Left renal cortex interstitium (tissue), 4 donors: ENCODE measurements around the gene ARAP1. TPM values are rescaled to one million over a fixed set of nuclear protein-coding genes. Genes with fewer than 3 reads are reported as not detected.

Experiments used
- DNase-seq, 4 donors: peaks; one replicate each; pipeline ENCODE4 v3.0.0-alpha.2; 2013; ENCODE audit warnings: low read depth in 4 of 4, low spot score in 2 of 4, missing footprints in 1 of 4
- polyA plus RNA-seq, 4 donors: library from polyadenylated mRNA; unstranded; fragments of 120-200 nt; gene quantifications; one replicate each; pipeline ENCODE4 v1.2.1, GENCODE V29; 2013; ENCODE audit not compliant: insufficient read length in 4 of 4

Gene ARAP1
- polyA plus RNA-seq, 4 donors: 69.0 to 85.0 (median 78.4) TPM

DNA sequence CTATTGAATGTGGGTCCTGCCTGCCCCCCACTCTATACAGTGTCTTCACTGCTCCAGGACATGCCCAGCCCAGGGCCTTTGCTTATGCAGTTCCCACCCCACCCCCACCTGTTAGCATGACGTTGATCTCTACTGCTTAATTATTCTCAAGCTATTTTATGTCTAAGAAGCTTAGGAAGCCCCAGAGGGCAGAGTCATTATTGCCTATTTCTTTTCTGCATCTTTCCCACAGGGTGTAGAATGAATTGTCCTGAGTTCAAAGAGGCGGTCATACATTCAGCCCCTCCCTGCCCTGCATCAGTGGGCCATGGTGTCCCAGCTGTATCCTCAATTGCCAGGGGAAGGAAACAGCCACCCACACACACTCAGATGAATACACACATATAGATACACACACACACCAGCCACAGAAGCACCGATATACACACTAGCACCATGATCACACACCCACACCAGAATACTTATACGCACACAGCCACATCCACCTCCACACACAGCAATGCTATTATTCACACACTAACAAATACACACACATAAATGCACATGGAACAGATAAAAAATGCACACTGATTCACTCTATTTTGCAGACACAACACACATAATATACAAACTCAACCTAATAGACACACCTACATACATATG is 79.5 kb downstream of the ARAP1 start:
- DNase-seq: no peak

DNA sequence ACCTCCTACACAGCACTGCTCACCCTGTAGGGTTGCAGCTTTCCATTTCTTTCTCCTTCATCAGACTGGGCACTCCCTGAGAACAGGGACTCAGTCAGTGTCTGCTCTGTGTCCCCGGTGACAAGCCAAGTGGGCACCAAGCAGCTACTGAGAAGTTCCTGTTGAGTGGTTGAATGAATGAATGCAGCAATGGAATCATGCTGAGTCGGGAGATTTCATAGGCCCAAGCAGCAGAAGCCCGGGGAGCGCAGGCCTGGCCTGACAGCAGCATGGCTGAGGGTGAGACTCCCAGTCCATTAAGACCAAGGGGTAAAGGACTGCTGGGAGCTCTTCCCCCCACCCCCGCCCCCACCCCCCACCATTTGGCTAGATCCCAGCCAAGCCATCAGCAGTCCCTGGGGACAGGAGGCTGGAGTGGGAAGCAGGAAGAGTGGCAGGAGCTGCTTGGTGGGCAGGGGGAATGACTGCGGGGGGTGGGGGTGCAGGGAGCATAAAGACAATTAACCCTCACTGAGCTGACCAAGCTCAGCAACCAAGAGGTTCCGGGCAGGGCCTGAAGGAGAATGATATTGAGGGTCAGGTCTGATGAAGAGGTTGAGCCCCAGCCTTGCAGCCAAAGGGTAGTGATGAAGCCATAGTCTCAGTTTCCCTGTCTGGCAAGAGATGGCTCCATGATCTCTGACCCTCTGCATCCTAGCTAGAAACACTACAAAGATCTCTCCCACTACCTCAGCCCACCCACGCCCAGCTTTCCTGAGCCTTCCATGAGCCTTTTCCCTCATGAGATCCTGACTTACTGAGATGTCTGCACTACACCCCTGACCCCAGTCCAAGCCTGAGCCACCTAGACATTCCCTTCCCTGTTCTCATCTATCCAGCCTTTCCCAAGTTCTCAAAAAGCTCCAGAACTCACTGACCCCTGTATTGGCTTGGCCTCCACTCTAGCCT is 80.8 kb downstream of the ARAP1 start:
- no peak for DNase-seq

DNA sequence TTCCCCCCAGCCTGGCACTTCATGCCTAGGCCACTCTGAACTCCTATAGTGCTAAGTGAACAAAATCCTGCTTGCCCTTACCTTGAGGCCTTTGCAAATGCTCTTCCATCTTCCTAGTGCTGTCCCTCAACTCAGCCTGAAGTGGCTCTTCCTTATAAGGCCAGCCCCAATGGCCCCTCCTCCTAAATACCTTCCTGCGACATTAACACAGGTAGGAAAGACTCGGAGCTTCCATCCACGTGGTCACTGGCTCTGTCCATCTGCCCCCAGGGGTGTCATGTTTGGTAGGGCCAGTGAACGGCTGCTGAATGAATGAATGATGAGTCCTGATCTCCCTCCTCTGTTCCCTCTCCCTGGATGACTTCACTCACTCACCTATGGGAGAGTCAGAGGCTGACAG is 82.2 kb downstream of the ARAP1 start:
- DNase-seq: no peak

DNA sequence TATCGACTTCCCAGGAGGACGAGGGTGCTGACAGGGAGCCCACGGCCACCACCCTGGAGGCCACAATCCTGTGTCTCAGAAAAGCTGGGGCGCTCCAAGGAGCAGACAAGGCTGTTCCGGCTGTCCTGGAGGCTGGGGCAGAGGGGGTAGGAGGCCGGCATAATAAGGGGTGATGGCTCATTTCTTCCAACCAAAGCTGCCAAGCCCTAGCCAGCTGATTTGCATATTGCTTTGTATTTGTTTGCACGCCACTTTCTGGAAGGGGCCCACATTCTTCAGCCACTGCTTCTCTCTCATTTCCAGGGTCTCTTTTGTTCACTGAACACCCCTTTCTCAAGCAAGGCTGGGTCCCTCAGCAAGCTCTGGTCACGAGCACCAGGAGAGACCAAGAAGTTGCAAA is 82.7 kb downstream of the ARAP1 start:
- no peak for DNase-seq

DNA sequence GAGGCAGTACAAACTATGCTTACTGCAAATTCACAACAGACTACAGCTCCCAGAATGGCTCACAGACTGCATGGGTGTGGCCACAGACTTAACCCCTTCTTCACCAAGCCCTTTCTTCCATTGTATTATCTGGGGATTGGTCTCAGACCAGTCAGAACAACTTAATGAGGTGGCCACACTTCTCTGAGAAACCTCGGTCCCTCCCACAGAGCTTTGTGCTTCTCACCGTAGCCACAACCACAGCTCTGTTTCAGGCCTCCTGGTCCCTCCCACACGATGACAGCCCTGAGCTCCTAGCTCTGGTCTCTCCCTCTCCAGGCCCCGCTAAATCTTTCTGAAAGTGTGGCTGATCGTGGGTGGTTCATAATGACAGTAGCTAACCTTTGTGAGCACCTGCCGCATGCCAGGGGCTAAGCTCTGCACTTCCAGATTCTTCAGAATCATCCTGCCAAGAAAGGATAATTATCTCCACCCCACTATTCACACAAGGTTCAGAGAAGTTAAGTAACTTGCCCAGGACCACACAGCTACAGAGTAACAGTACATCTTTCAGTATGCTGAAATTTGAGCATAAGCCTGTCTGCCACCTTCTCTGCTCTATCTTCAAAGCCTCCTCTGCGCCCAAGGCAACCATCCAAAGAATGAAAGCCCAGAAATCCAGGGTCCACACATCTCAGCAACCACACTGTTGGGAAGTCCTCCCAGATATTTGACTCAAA is 83.4 kb downstream of the ARAP1 start:
- DNase-seq: no peak

DNA sequence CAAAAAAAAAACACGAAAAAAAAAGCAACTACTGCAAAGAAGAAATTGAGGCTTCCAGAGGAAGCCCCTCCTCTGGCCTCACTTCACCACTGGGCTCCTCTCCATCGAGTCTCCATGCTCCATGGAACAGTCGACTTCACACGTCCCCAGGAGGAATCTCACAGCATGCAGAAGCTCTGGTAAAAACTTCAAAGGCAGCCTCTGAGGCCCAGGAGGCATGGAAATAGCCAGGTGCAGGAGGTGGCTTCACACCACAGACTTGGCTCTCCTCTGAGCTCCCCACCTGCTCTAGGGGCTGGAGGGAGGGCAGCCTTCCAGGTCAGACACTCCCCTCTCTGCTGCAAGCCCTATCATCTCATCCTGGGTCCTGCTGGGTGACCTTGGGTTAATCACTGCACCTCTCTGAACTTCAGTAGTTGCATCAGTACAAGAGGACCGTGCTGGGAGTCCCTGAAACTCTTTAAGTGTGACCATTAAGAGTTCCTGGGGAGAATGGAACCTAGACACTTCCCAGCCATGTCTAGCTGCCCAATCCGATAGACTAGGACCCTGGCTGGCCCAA is 86.2 kb downstream of the ARAP1 start:
- DNase-seq: no peak

DNA sequence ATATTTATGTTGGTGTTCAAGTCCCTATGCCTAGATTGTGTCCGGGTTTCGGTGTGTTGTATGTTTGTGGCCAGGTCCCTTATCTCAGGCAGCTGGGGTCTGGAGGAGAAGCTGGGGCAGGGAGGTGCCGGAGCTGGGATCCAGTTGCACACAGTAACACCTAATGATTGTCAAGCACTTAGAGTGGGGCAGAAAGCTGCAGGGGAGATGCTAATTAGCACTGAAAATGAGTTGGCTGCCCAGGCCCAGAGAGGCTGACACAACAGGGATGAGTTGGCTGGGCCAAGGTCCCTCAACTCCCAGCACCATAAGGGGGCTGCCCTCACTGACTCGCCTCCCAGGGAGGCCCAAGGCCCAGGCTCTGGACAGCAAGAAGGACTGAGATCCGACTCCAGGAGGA is 90.2 kb downstream of the ARAP1 start:
- DNase-seq: no peak

DNA sequence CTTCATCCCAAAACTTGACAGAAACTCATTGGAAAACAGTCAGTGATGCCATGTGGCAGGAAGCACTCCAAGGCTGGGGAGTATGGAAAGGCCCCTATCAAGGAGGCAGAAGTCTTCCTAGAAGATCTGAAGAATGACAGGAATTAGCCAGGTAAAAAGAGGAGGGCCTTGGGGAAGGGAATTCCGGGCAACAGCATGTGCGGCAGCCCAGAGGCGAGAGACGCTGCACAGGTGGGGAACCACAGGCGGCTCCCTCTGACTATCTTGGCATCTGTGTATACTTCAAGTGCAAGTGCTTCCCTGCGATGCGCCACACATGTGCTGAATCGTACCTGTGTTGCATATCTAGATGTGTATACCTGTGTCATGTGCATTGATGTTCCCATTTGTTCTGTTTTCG is 90.7 kb downstream of the ARAP1 start:
- DNase-seq: no peak

DNA sequence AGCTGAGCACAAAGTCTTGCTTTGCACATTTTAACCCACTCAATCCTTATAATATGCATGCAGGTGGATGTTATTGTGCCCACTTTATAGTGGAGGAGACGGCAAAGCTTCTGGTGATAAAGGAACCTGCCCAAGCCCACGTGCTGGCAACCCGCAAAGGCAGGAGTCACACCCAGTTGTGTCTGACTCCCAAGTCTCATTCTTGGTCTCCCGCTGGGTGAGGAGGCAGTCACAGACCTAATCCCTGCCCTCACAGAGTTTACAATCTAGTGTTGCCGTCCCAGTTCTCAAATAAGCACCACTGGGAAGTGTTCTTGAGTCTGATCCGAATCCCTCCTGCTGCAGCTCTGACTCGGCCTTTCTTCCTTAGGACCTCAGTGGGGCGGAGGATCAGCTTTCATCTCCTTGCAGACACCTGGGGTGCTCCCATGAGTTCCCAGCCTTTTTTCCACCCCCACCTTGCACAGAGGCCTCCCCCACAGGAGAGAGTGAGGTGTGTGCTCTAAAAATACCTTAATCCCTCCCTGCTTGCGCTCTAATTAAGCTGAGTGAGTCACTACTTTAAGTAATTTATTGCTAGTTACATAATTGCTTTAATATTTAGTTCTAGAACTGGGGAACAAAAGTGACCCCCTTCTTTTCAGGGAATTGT is 93.1 kb downstream of the ARAP1 start:
- no peak for DNase-seq

DNA sequence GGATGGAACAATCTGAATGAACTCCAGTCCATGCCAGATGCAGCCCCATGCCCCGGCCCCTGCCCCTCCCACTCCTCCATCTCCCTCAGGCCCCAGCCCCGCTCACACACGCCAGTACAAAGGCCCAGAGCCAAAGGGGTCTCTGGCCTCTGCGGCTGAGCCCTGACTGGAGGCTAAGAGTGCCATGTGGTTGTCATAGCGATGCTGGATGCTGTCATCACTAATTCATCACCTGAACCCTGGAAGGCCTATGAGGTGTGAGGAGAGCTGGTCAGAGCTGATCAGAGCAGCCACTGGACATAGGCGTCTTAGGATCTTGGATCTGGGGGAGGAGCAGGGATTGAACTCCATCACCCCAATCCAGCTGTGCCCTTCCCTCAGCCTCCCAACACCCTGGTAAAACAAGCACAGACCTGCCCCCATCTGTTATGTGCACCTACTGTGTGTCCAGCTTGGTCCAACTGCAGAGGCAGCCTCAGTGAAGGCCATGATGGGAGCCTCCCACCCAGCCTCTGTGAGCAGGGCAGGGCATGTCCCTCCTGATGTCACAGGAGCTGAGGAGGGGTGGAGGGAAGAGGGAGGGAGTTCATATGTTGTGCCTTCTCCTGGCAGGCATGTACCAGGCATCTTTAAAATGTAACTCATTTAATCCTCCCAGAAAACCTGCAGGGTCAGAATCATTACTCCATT is 94.7 kb downstream of the ARAP1 start:
- no peak for DNase-seq

DNA sequence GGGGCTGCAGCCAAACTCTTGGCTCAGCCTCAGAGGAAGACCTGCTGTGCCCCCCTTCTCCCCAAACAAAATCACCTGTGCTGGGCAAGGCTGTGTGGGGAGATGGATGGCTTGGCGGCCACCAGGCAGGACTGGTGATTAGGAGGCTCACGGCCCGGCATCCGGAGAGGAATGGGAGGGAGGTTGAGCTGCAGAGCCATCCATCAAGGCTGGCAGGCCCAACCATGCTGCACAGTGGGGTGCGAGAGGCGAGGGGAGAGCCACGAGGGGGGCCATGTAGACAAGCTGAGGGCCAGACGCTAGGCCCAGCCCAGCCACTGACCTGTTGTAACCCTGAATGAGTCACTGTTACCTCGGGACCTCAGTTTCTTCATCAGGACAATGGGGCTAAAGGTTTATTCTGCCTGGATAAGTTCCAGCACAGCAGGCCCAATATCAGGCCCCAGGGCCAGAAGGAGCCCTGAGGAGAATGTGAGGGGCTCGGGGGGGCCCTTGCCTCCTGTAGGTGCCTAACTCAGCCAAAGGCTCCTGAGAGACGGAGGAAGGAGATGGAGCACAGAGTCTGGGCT is 96.2 kb downstream of the ARAP1 start:
- no peak for DNase-seq

DNA sequence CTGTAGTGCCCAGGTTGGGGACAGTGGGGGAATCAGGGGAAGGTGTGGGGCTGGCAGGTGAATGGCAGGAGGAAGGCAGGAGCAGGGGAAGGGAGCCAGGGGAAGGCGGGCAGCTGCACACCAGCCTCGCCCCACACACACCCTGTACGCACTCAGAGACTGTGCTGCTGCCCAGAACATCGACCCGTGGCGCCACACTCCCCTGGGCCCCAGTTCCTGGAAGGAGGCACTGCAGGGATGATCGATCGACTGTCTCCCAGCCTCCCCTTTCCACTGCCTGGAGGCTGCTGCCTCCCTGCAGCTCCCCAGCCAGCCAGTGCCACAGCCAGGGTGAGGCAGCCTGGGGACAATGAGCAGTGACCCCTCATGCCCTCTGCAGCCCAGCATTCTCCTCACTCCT is 97.2 kb downstream of the ARAP1 start:
- no peak for DNase-seq

DNA sequence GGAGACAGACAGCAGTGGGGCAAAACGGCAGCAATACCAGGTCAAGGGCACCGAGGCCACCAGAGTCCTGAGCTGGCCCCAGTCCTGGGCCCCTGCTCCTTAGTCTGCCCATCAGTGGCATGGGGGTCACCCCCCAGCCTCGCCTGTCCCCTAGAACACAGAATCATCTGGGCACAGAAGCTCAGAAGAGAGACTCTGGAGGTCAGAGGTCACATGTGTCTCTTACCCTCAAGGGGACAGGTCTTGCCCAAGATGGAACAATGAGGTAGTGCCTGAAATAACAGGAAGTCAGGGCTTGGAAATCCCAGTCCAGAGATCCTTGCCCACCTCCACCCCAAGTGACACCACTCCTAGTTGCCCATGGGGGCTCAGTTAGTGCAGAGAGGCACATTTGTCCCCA is 98.6 kb downstream of the ARAP1 start:
- no peak for DNase-seq

DNA sequence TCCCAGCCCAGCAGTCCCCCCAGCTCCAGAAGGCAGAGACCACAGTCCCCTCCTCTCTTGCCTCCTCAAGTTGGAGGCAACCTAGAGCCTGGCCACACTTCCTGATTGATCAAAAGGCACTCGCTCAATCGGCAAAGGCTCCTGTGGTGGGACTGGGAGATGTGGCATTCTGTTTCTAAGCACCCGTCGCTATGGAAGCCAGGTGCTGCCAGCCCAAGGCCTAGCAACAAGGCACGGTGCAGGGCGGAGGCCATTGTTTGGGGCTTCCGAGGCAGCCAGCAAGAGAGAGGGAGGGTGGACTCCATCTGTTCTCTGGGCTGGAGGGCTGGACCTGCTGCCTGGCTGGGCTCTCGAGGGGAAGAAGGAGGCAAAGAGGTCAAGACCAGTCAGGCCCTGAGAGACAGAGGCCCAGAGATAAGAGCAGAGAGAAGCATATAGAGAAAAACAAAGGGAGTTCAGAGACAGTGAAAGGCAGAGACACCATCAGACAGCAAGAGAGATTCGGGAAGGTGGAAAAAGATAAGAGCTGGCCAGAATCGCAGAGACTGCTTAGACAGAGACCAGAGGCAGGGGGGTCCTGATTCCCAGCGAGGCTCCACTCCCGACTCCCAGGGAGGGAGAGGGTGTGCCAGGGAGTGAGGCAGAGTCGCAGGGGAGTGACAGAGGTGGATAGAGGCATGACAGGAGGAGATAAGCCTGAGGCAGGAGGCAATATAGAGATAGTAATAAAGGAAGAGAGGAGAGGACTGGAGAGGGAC is 99.2 kb downstream of the ARAP1 start:
- DNase-seq: no peak

DNA sequence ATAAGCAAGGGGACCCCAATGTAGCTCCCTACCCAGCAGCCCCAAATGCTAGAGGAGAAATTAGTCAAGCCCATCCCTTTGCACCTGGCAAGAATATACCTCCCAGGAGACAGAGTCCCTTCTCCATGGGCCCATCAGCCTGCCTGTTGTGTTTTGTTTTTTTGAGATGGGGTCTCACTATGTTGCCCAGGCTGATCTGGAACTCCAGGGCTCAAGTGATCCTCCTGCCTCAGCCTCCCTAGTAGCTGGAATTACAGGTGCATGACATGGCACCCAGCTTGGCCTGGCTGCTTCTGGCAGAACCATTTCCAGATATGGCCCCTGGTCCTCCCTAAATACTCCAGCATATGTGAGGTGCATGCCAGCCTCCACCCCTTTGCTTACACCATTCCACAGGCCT is 100.1 kb downstream of the ARAP1 start:
- no peak for DNase-seq

DNA sequence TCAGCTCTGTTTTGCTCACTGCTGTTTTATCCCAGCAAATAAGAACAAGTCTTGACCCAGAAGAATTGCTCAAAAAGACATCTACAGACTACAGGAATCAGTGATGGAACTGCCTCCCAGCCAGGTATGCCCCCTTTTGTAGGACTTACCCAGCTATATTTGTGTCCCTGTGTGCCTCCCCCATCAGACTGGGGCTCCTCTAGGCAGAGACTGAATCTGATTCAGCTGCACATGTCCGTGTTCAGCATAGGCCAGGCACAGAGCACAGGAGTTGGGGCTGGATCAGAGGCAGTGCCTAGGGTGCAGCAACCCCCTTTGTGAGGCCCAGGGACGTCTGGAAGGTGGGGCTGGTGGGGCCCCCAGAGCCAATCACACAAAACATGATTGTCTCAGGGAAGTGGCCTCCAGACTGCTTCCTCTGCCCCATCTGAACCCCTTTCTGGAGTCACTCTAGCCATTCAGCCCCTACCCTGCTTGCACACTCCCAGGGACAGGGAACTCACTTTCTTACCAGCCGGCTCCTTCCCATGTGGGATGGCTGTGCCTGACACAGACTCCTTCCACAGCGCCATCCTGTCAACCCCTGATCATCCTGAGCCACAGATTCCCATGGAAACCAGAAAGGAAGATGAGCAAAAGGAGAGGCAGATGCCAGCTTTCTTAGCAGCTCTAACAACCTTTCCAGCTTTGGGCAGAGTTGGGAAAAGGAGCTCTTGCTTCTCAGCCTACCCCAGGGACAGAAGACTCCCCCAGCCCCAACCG is 102.8 kb downstream of the ARAP1 start:
- DNase-seq: no peak

DNA sequence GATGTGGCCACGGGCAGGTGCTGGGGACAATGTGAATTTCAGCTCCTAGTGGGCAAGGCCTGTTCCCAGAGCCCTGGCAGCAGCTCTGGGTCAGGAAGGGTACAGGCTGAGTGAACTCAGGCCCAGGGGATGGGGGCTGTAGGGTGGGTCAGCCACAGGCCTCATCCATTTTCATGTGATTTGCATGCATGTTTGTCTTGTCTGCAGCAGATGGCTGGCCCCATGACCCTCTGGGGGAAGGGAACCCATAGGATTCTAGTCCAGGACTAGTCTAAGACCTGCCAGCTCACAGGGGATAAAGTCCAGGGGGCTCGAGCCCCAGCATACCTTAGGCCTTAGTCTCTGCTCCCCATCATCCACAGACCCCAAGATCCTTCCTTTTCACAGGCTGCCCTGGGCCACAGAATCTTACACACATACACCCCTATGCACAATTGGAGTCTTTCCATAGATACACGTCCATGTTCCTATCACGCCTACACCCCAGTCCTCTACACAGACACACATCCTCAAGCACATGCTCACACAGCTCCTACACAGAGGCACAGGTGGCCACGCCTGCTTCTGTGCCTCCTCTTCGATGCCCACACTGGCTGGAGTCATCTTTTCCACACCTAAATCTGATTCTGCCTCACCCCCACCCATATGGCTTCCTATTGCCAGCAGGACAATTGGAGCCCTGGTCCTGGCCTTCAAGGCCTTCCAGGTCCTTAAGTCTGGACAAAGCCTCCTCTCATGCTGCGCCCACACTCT is 103.6 kb downstream of the ARAP1 start:
- DNase-seq: no peak

DNA sequence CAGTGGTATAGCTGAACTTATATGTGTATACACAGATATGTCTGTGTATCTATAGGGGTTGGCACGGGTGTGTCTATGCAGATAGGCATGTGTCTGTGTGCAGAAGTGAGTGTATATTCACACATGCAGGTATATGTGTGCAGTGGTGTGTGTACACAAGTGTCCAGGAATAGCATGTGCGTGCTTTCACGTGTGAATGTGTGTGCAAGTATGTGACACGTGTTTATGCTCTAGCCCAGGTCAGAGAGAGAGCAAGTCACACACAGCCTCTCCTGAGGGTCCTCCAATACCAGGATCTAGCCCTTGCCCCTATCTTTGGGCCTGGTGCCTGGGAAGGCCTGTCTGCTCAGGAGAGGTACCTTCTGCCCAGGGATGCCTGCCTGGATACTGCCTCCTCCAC is 104.3 kb downstream of the ARAP1 start:
- no peak for DNase-seq
